Small intestine (tissue), 7 donors: ENCODE measurements around the gene PSMG3. TPM values are rescaled to one million over a fixed set of nuclear protein-coding genes. Genes with fewer than 3 reads are reported as not detected.

Experiments used
- DNase-seq, 2 donors: peaks; one replicate each; pipeline versions ENCODE4 v3.0.0 to v3.0.0-alpha.2; 2013
- FAIRE-seq: peaks from 2 replicates; lab custom pipeline; 2012; peaks lifted over from hg19 to GRCh38; lab: Jason Lieb, UNC
- H3K27ac ChIP-seq, 3 donors: one replicate each; pipeline ENCODE4 v1.5.1; 2013; ENCODE audit warnings: low read length in 2 of 3, mild to moderate bottlenecking in 2 of 3, control low read depth in 1 of 3, inconsistent platforms in 1 of 3, low read depth in 1 of 3, moderate library complexity in 1 of 3
- H3K27me3 ChIP-seq, 3 donors: one replicate each; pipeline ENCODE4 v1.6.1; 2013; ENCODE audit warnings: low read length in 3 of 3, inconsistent platforms in 1 of 3; ENCODE audit not compliant: control insufficient read depth in 3 of 3, insufficient read depth in 3 of 3
- H3K36me3 ChIP-seq, 3 donors: one replicate each; pipeline ENCODE4 v1.6.1; 2013; ENCODE audit warnings: low read length in 3 of 3, inconsistent platforms in 1 of 3, low read depth in 1 of 3, mild to moderate bottlenecking in 1 of 3, moderate library complexity in 1 of 3; ENCODE audit not compliant: control insufficient read depth in 3 of 3, insufficient read depth in 2 of 3
- H3K4me1 ChIP-seq, 3 donors: one replicate each; pipeline ENCODE4 v1.6.1; 2013; ENCODE audit warnings: low read length in 2 of 3, inconsistent platforms in 1 of 3, low read depth in 1 of 3, mild to moderate bottlenecking in 1 of 3, moderate library complexity in 1 of 3; ENCODE audit not compliant: control insufficient read depth in 3 of 3, insufficient read depth in 2 of 3
- H3K4me3 ChIP-seq, 3 donors: one replicate each; pipeline ENCODE4 v1.5.1; 2013; ENCODE audit warnings: low read length in 3 of 3, control low read depth in 1 of 3, inconsistent platforms in 1 of 3, low read depth in 1 of 3, mild to moderate bottlenecking in 1 of 3, moderate library complexity in 1 of 3
- H3K9me3 ChIP-seq, 2 donors: one replicate each; pipeline ENCODE4 v1.6.1; 2013; ENCODE audit warnings: low read depth in 1 of 2, low read length in 1 of 2; ENCODE audit not compliant: control insufficient read depth in 2 of 2, insufficient read depth in 1 of 2
- WGBS, 3 donors: extraction: QIAGEN DNeasy Blood & Tissue Kit; methylation state at CpG; one replicate each; pipeline ENCODE4 v1.1.7; 2013; 5-methylcytosine and 5-hydroxymethylcytosine counted together
- polyA plus RNA-seq, 4 donors: library from polyadenylated mRNA; stranded (reverse) in 3 of 4; unstranded in 1 of 4; fragments of 200-250 nt in 3 of 4; fragments of 120-200 nt in 1 of 4; gene quantifications; one replicate each; pipeline versions ENCODE4 v1.2.1 to v1.2.3, GENCODE V29; 2013
- donor health status: healthy with polysubstance abuse.
- donor health status: control.
- donor health status: control.
- donor health status: Bipolar disorder and iron deficiency.
- donor health status: healthy.

PSMG3 gene
- polyA plus RNA-seq, 4 donors: 28.7 to 73.1 (median 69.8) TPM

DNA sequence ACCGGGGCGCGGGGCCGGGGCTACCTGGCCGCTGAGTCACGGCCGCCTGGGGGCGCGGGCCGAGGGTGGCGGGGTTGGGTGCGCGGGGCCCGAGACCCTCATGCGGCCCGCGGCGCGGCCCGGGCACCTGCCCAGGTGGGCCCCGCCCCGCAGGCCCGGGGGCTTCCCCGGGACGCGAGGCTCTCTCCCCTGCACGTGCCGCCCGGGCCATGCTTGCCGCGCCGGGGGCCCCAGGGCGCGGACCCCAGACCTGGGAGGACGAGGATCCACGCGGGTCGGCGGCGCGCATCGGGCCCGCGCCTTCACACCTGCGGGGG lies 38.9 kb downstream of the PSMG3 start:
- Histone ChIP-seq H3K4me1 (peaks cover 0 to 33% (median 13%) of the 10 kb centered on the region in 3 donors), H3K27ac (peak overlapping the region; percentile 38 to 98 (median 96)), H3K27me3 (no peaks in the 10 kb centered on the region), H3K4me3 (peak overlapping the region; percentile 67 to 94 (median 81)), H3K36me3 (peaks cover 0 to 30% (median 0%) of the 10 kb centered on the region in 3 donors), H3K9me3 (no peaks in the 10 kb centered on the region)
- WGBS, 3 donors: 1% methylated on average over 16 to 45 of the region's 45 CpGs; no CpG with 5 or more reads in 1 of the 3 donors
- DNase-seq (peak in 1 of 2 donors; percentile 59), FAIRE-seq (no peak)

DNA sequence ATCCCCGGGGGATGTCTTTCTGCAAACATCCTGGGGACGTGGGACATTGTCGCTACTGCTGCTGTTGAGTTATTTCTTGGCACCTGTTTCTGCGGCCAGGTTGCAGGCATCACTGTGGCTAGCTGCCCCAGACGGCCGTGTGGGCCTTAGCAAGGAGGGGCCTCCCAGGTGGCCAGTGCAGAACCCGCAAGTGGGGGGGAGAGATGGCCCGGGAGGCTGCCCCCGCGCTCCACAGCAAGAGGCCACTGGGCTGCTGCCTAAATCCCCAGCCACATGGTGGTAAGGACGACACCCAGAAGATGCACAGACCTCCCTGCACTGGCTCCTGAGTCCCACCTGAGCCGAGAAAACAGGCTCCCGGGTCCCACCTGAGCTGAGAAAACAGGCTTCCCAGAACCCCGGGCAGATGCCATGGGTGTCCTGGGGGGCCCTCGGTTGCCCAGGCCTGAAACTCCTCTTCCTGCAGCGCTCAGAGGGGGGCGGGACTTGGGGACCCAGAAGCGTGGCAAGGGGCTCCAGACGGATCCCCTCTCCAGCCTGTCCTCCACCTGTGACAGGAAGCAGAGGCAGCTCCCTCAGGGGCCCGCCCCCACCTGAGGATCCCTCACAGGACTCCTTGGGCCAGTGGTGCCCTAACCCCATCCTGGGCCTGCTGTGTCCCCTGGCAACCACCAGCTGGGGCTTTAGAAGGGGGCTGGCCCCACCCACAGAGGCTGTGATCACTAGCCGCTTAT lies 40.3 kb downstream of the PSMG3 start:
- no peak overlapping the region for H3K4me3 ChIP-seq
- no peak for FAIRE-seq

DNA sequence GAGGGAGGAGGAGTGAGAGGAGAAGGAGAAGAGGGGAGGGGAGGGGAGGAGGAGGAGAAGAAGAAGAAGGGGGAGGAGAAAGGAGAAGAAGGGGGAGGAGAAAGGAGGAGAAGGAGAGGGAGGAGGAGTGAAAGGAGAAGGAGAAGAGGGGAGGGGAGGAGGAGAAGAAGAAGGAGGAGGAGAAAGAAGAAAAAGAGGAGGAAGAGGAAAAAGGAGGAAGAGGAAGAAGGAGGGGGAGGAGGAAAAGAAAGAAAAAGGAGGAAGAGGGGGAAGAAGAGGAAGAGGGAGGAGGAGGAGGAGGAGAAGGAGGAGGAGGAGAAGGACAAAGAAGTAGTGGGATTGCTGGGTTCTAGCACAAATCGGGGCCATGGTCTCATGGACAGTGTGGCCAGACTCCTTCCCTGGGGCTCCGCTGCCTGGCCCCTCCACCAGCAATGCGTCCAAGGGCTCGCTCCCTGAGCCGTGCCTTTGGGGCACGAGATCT lies 43.5 kb downstream of the PSMG3 start:
- Histone ChIP-seq H3K36me3 (no peaks in the 10 kb centered on the region), H3K4me3 (no peak overlapping the region), H3K27ac (no peak overlapping the region), H3K27me3 (peaks cover 0 to 1% (median 0%) of the 10 kb centered on the region in 3 donors), H3K9me3 (no peaks in the 10 kb centered on the region), H3K4me1 (peaks cover 0 to 33% (median 0%) of the 10 kb centered on the region in 3 donors)
- DNase-seq (peak in 1 of 2 donors; percentile 84), FAIRE-seq (no peak)
- 65 to 85% (median 80%) methylated on average over 6 of the region's 6 CpGs for WGBS, 3 donors

More for the DNA sequence above, 40.3 kb downstream of the PSMG3 start:
- Histone ChIP-seq H3K9me3 (no peaks in the 10 kb centered on the region), H3K27me3 (no peaks in the 10 kb centered on the region), H3K4me1 (peaks cover 0 to 37% (median 13%) of the 10 kb centered on the region in 3 donors), H3K27ac (no peak overlapping the region), H3K36me3 (peaks cover 0 to 16% (median 0%) of the 10 kb centered on the region in 3 donors)
- WGBS, 3 donors: 71 to 74% (median 72%) methylated on average over 21 of the region's 21 CpGs
- DNase-seq: no peak

DNA sequence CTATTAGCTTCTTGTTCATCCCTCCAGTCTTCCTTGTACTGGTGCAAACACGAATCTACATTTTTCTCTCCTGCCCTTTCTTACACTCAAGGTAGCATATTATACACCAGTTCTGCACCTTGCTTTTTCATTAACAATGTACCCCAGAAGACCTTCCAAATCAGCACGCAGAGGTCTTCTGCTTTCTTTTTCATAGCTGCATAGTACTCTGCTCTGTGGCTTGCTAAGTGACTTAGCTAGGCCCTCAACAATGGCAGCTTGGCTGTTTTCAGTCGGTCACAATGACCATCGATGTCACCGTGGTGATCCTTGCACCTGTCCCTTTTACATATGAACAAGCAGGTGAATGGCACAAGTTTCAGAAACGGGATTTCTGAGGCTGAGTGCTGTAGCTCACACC lies 44.4 kb downstream of the PSMG3 start:
- Histone ChIP-seq H3K27me3 (peaks cover 0 to 1% (median 0%) of the 10 kb centered on the region in 3 donors), H3K4me3 (no peak overlapping the region), H3K27ac (peak overlapping the region in 1 of 3 donors; percentile 53), H3K4me1 (peaks cover 0 to 33% (median 0%) of the 10 kb centered on the region in 3 donors), H3K36me3 (no peaks in the 10 kb centered on the region), H3K9me3 (peaks cover 0 to 3% of the 10 kb centered on the region in 2 donors)
- 89 to 93% (median 93%) methylated on average over 6 of the region's 6 CpGs for WGBS, 3 donors
- DNase-seq (no peak), FAIRE-seq (no peak)

DNA sequence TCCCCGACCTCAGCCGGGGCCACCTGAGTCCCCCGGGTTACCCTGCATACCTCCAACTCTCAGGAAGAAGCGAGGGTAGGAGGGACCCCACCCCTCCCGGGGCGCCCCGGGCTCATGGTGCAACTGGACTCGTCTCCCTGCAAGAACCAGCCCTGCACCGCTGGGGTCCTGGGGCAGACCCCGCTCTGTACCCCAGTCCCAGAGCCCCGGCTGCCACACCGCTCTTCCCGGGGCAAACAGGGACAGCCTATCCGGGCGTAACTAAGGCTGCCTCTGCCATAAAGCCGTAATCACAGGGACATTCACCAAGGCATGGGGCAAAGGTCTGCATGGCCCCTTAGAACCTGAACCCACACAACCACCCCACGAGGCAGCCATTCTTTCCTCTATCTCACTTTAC lies 46.0 kb downstream of the PSMG3 start:
- Histone ChIP-seq H3K36me3 (no peaks in the 10 kb centered on the region), H3K4me1 (peaks cover 0 to 24% (median 0%) of the 10 kb centered on the region in 3 donors), H3K9me3 (peaks cover 0 to 16% of the 10 kb centered on the region in 2 donors), H3K27ac (peak overlapping the region; percentile 86 to 93 (median 92)), H3K4me3 (peak overlapping the region in 2 of 3 donors; percentile 25 to 58), H3K27me3 (peaks cover 0 to 1% (median 0%) of the 10 kb centered on the region in 3 donors)
- FAIRE-seq (no peak), DNase-seq (peak; percentile 93 to 94)
- 14 to 61% (median 40%) methylated on average over 17 of the region's 17 CpGs for WGBS, 3 donors

DNA sequence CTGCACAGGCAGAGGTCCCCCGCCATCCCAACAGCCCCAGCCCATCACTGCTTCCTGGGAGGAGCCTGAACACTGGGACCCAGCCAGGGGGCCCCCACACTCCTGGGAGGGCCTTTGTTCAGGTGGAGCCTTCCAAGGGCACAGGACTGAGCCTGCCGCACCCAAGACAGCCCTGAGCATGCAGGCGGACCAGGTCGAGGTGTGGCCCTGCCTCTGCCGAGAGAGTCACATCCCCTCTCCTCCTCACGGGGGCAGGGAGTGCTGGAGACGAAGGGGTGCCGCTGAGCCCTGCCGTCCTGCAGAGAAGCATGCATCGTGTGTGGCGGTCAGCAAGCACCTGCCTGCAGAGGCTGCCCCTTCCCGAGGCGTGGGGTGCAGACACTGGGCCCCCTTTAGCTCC lies 46.6 kb downstream of the PSMG3 start:
- DNase-seq (peak; percentile 86 to 95), FAIRE-seq (no peak)
- peak overlapping the region in 2 of 3 donors; percentile 25 to 58 for H3K4me3 ChIP-seq
- H3K4me1 ChIP-seq: peaks cover 0 to 24% (median 0%) of the 10 kb centered on the region in 3 donors
- peaks cover 0 to 1% (median 0%) of the 10 kb centered on the region in 3 donors for H3K27me3 ChIP-seq
- WGBS, 3 donors: 5 to 33% (median 14%) methylated on average over 9 to 13 of the region's 13 CpGs
- H3K9me3 ChIP-seq: peaks cover 0 to 20% of the 10 kb centered on the region in 2 donors
- peak overlapping the region; percentile 86 to 93 (median 92) for H3K27ac ChIP-seq
- no peaks in the 10 kb centered on the region for H3K36me3 ChIP-seq

DNA sequence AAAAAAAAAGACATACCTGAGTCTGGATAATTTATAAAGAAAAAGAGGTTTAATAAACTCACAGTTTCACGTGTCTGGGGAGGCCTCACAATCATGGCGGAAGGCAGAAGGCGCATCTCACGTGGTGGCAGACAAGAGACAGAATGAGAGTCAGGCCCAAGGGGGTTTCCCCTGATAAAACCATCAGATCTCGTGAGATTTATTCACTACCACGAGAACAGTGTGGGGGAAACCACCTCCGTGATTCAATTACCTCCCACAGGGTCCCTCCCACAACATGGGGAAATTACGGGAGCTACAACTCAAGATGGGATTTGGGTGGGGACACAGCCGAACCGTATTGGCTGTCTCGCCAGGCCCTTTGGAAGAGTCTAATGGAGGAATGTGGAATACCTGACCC lies 48.4 kb downstream of the PSMG3 start:
- Histone ChIP-seq H3K4me1 (peaks cover 0 to 24% (median 0%) of the 10 kb centered on the region in 3 donors), H3K27me3 (peaks cover 0 to 1% (median 0%) of the 10 kb centered on the region in 3 donors), H3K4me3 (no peak overlapping the region), H3K27ac (no peak overlapping the region), H3K9me3 (peaks cover 0 to 20% of the 10 kb centered on the region in 2 donors), H3K36me3 (no peaks in the 10 kb centered on the region)
- no peak for FAIRE-seq
- WGBS, 3 donors: 78 to 91% (median 84%) methylated on average over 11 of the region's 11 CpGs
- no peak for DNase-seq

DNA sequence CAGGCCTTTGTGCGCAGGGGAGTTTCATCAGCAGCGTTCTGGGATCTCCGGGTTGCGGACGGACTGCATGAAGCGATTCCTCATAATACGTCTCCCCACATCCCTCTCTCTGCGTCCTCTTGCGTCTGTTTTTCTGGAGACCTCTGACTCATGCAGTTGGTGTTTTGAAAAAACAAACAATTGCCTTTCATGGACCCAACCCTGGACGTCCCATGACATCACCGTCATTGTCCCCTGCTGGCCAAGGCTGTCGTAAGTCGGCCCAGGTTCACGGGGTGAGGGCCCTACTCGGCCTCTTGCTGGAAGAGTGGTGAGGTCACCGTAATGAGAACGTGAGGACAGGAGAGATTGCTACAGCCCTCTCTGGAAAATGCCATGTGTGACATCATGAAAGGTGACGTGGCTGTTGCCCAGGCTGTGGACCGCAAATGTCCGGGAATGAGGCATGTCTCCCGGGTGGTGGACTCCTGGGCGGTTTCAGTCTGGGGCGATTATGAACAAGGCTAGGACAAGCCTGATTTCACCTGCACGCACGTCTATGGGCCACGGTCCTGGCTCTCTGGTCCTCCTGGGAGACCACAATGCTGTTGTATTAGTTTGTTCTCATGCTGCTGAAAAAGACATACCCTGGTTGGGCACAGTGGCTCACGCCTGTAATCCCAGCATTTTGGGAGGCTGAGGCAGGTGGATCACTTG lies 49.1 kb downstream of the PSMG3 start:
- Histone ChIP-seq H3K27me3 (peaks cover 0 to 1% (median 0%) of the 10 kb centered on the region in 3 donors), H3K4me3 (no peak overlapping the region), H3K27ac (no peak overlapping the region), H3K9me3 (peaks cover 0 to 20% of the 10 kb centered on the region in 2 donors), H3K4me1 (peaks cover 0 to 24% (median 0%) of the 10 kb centered on the region in 3 donors), H3K36me3 (no peaks in the 10 kb centered on the region)
- DNase-seq: no peak
- 83 to 88% (median 87%) methylated on average over 27 of the region's 27 CpGs for WGBS, 3 donors
- no peak for FAIRE-seq
